ENCODE measurements around the gene ZFR2.

DNA sequence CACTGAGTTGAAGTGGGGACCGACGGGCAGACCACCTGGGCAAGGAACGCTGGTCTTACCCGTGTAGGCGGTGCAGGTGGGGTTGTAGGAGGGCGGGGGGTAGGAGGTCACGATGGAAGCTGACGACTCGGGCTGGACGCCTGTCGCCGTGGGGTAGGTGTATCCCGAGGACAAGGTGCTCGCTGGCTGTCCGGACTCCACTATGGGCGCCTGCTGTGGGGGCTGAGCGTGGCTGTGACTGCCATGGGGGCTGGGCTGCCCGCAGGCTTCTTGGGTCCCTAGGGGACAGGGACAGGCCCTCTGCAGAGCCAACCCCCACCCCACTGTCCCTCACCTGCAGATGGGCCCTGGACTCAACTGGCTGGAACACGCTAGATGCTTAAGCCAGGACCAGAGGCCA is 37.2 kb downstream of the ZFR2 start:
- no peak for TF ChIP-seq PHF8 (IDR thresholded peaks at IDR 0.05; ENCODE audit: borderline replicate concordance, low read depth)
- TF ChIP-seq, protein P1, sequence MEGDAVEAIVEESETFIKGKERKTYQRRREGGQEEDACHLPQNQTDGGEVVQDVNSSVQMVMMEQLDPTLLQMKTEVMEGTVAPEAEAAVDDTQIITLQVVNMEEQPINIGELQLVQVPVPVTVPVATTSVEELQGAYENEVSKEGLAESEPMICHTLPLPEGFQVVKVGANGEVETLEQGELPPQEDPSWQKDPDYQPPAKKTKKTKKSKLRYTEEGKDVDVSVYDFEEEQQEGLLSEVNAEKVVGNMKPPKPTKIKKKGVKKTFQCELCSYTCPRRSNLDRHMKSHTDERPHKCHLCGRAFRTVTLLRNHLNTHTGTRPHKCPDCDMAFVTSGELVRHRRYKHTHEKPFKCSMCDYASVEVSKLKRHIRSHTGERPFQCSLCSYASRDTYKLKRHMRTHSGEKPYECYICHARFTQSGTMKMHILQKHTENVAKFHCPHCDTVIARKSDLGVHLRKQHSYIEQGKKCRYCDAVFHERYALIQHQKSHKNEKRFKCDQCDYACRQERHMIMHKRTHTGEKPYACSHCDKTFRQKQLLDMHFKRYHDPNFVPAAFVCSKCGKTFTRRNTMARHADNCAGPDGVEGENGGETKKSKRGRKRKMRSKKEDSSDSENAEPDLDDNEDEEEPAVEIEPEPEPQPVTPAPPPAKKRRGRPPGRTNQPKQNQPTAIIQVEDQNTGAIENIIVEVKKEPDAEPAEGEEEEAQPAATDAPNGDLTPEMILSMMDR (IDR thresholded peaks at IDR 0.05) = no peak
- TF ChIP-seq RAD21 (conservative IDR thresholded peaks at IDR 0.05 in 1 of 2, IDR thresholded peaks at IDR 0.05 in 1 of 2) = no peak
- TF ChIP-seq KDM1A (IDR thresholded peaks at IDR 0.05; ENCODE audit: low read depth) = no peak
